Smooth muscle cell (in vitro differentiated cells): ENCODE measurements around the gene KRT71. TPM values are rescaled to one million over a fixed set of nuclear protein-coding genes. Genes with fewer than 3 reads are reported as not detected.

Experiments used
- DNase-seq: peaks from one replicate; lab custom pipeline; 2025; ENCODE audit not compliant: unreplicated experiment; lab: John Stamatoyannopoulos, UW
- H2AFZ ChIP-seq: fragments of 200-600 bp; sonication (generic); 2 replicates; pipeline ENCODE4 v1.6.0; 2016; ENCODE audit warnings: antibody characterized with exemption, low read depth, mild to moderate bottlenecking
- H3F3A ChIP-seq: fragments of 200-600 bp; sonication (generic); 2 replicates; pipeline ENCODE4 v1.6.0; 2017; ENCODE audit warnings: antibody characterized with exemption, low read depth
- H3K27ac ChIP-seq: fragments of 200-600 bp; sonication (generic); 2 replicates; pipeline ENCODE4 v1.5.1; 2016; ENCODE audit warnings: low read depth, mild to moderate bottlenecking
- H3K27me3 ChIP-seq: fragments of 200-600 bp; sonication (generic); 2 replicates; pipeline ENCODE4 v1.6.1; 2016; ENCODE audit warnings: low read depth, mild to moderate bottlenecking
- H3K36me3 ChIP-seq: fragments of 200-600 bp; sonication (generic); 2 replicates; pipeline ENCODE4 v1.5.1; 2016; ENCODE audit warnings: low read depth
- H3K4me1 ChIP-seq: fragments of 200-600 bp; sonication (generic); 2 replicates; pipeline ENCODE4 v1.5.1; 2016; ENCODE audit warnings: low read depth
- H3K4me2 ChIP-seq: fragments of 200-600 bp; sonication (generic); 2 replicates; pipeline ENCODE4 v1.6.0; 2016; ENCODE audit warnings: mild to moderate bottlenecking
- H3K4me3 ChIP-seq: fragments of 200-600 bp; sonication (generic); 2 replicates; pipeline ENCODE4 v1.5.1; 2016; ENCODE audit warnings: mild to moderate bottlenecking
- H3K79me2 ChIP-seq: fragments of 200-600 bp; sonication (generic); 2 replicates; pipeline ENCODE4 v1.6.0; 2016; ENCODE audit warnings: low read depth, mild to moderate bottlenecking
- H3K9ac ChIP-seq: fragments of 200-600 bp; sonication (generic); 2 replicates; pipeline ENCODE4 v1.6.0; 2016; ENCODE audit warnings: low read depth
- H3K9me3 ChIP-seq: fragments of 200-600 bp; sonication (generic); replicated peaks from 2 replicates; pipeline ENCODE4 v1.5.1; 2016; ENCODE audit warnings: low read depth
- H4K20me1 ChIP-seq: fragments of 200-600 bp; sonication (generic); 2 replicates; pipeline ENCODE4 v1.6.0; 2016; ENCODE audit warnings: low read depth
- WGBS: methylation state at CpG from one replicate; pipeline ENCODE4 v1.1.7; 2016; ENCODE audit warnings: low lambda C conversion rate; 5-methylcytosine and 5-hydroxymethylcytosine counted together
- polyA plus RNA-seq: library from polyadenylated mRNA; unstranded; fragments of >200 nt; fragmentation: Nextera tagmentation; extraction: Ambion mirVana; gene quantifications from 2 replicates; pipeline ENCODE4 v1.2.1, GENCODE V29; 2016
- total RNA-seq: library from RNA; depleted of rRNA; stranded (reverse); fragments of >200 nt; gene quantifications from 2 replicates; pipeline ENCODE4 v1.2.3, GENCODE V29; 2014
- TF ChIP-seq, protein P1 (sequence below): fragments of 200-600 bp; sonication (generic); IDR thresholded peaks from 2 replicates; pipeline ENCODE4 v1.5.1; 2017; ENCODE audit warnings: borderline replicate concordance, mild to moderate bottlenecking, antibody characterized with exemption; ENCODE audit not compliant: insufficient read depth, poor library complexity, severe bottlenecking

Gene KRT71
- total RNA-seq, result not detected in 2 replicates
- not detected in 2 replicates for polyA plus RNA-seq

DNA sequence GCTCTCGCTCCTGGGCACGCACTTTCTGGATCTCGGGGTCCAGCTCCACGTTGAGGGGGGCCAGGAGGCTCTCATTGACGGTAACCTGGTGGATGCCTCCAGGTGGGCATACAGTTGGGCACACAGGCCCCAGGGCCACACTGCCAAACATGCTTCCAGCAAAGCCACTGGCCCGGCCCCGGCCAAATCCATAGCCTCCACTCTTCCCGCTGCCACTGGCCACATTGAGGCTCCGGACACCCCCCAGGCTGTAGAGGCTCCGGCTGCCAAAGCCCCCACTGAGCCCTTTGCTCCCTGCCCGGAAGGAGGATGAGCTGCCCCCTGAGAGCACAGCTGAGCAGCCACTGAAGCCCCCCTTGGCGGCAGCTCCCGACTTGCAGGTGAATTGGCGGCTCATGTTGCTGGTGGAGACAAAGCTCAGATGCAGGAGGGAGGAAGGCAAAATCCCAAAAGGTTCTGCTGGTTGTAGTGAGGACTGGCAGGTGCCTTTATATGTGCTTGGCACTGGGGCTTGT lies at the start of gene KRT71:
Gene KRT71 (minus strand): TSS at position 465 of the 515 bp plus-strand sequence. CDS start 68 bp downstream, at position 397.
- TF ChIP-seq, protein P1, sequence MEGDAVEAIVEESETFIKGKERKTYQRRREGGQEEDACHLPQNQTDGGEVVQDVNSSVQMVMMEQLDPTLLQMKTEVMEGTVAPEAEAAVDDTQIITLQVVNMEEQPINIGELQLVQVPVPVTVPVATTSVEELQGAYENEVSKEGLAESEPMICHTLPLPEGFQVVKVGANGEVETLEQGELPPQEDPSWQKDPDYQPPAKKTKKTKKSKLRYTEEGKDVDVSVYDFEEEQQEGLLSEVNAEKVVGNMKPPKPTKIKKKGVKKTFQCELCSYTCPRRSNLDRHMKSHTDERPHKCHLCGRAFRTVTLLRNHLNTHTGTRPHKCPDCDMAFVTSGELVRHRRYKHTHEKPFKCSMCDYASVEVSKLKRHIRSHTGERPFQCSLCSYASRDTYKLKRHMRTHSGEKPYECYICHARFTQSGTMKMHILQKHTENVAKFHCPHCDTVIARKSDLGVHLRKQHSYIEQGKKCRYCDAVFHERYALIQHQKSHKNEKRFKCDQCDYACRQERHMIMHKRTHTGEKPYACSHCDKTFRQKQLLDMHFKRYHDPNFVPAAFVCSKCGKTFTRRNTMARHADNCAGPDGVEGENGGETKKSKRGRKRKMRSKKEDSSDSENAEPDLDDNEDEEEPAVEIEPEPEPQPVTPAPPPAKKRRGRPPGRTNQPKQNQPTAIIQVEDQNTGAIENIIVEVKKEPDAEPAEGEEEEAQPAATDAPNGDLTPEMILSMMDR, result no peak
- no peak within 1 kb of the TSS for H2AFZ ChIP-seq
- H3K4me3 ChIP-seq, result no peak within 1 kb of the TSS
- H3F3A ChIP-seq, result no peaks in the 10 kb centered on the region
- no peaks in the 10 kb centered on the region for H3K36me3 ChIP-seq
- H4K20me1 ChIP-seq, result no peaks in the 10 kb centered on the region
- H3K27ac ChIP-seq, result no peak within 1 kb of the TSS
- no peaks in the 10 kb centered on the region for H3K9me3 ChIP-seq
- no peak within 1 kb of the TSS for H3K4me2 ChIP-seq
- H3K27me3 ChIP-seq, result peaks cover 9% of the 10 kb centered on the region
- WGBS, result 96% methylated on average over 14 of the region's 14 CpGs
- no peak within 1 kb of the TSS for H3K9ac ChIP-seq
- DNase-seq, result no peak
- no peaks in the 10 kb centered on the region for H3K79me2 ChIP-seq
- no peaks in the 10 kb centered on the region for H3K4me1 ChIP-seq

DNA sequence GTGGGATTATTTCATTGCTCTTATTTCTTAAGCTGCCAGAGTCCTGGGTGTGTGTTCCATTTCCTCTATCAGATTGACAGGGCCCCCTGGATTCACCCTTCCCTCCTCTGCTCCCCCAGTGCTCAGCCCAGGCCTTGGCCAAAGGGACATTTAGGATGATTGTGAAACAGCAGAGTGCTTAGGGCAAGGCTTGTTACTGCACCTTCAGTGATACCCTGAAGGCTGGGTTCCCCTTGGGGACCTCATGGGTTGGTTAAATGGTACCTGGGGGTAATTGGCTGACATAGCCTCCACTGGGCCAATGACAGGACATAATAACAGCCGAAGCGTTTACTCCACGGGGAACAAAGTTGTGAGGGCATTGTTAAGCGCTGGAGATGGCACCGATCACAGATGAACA lies 49.6 kb upstream of the KRT71 start:
- Histone ChIP-seq H4K20me1 (no peaks in the 10 kb centered on the region), H3K4me1 (no peaks in the 10 kb centered on the region), H3K36me3 (no peaks in the 10 kb centered on the region), H3K27ac (no peak overlapping the region), H2AFZ (no peak overlapping the region), H3K9ac (no peak overlapping the region), H3K4me3 (no peak overlapping the region), H3K27me3 (peaks cover 44% of the 10 kb centered on the region), H3K79me2 (no peaks in the 10 kb centered on the region), H3F3A (no peaks in the 10 kb centered on the region), H3K9me3 (no peaks in the 10 kb centered on the region), H3K4me2 (no peak overlapping the region)
- TF ChIP-seq, protein P1, result no peak
- DNase-seq, result no peak
- WGBS, result 96% methylated on average over 5 of the region's 5 CpGs

DNA sequence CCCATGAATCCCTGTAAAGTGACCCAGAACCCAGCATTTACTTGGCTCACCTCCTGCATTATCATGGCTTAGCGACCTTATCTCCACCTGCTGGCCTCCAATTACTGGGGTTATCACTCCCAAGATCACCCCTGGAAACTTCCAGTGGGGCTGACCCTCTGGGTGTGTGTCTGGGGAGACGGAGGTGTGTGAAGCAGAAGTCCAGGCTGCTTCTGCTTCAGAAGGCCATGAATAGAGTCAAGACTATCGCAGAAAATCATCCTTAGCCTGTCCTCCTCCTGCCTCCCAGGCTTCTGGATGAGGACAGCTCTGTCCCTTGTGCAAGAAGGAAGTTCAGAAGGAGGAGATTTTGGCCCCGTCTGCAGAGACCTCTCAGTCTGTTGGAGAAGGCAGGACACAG lies 48.7 kb upstream of the KRT71 start:
- no peak overlapping the region for H3K4me2 ChIP-seq
- H2AFZ ChIP-seq, result no peak overlapping the region
- H3K79me2 ChIP-seq, result no peaks in the 10 kb centered on the region
- peaks cover 47% of the 10 kb centered on the region for H3K27me3 ChIP-seq
- H3K27ac ChIP-seq, result no peak overlapping the region
- H3K4me3 ChIP-seq, result no peak overlapping the region
- TF ChIP-seq, protein P1, result no peak
- H3K9ac ChIP-seq, result no peak overlapping the region
- H3F3A ChIP-seq, result no peaks in the 10 kb centered on the region
- H3K36me3 ChIP-seq, result no peaks in the 10 kb centered on the region
- no peak for DNase-seq
- 85% methylated on average over 4 of the region's 4 CpGs for WGBS
- H3K4me1 ChIP-seq, result no peaks in the 10 kb centered on the region
- H4K20me1 ChIP-seq, result no peaks in the 10 kb centered on the region
- no peaks in the 10 kb centered on the region for H3K9me3 ChIP-seq

DNA sequence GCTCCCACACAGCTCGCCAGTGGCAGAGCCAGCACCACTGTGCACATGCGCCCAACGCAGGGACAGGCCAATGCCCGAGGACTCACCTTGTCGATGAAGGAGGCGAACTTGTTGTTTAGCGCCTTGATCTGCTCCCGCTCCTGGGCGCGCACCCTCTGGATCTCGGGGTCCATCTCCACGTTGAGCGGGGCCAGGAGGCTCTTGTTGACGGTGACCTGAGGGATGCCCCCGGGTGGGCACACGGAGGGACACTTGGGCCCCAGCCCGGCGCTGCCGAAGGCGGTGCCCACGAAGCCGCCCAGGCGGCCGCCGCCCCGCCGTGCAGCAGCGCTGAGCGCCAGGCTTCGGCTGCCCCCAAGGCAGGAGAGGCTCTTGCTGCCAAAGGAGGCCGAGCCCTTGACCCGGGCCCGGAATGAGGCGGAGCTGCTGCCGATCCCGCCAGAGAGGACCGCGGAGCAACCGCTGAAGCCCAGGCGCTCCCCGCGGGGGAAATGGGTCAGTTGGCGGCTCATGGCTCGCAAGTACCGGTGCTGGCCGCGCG lies 48.1 kb upstream of the KRT71 start, which contains the start of gene KRT72:
Gene KRT72 (minus strand): TSS at position 523 of the 541 bp plus-strand sequence. CDS start 11 bp downstream, at position 512.
- H3K27ac ChIP-seq, result no peak within 1 kb of the TSS
- H3K9me3 ChIP-seq, result no peaks in the 10 kb centered on the region
- H4K20me1 ChIP-seq, result no peaks in the 10 kb centered on the region
- peaks cover 47% of the 10 kb centered on the region for H3K27me3 ChIP-seq
- no peaks in the 10 kb centered on the region for H3F3A ChIP-seq
- 90% methylated on average over 48 of the region's 48 CpGs for WGBS
- H2AFZ ChIP-seq, result no peak within 1 kb of the TSS
- no peaks in the 10 kb centered on the region for H3K4me1 ChIP-seq
- H3K79me2 ChIP-seq, result no peaks in the 10 kb centered on the region
- H3K4me3 ChIP-seq, result no peak within 1 kb of the TSS
- H3K4me2 ChIP-seq, result no peak within 1 kb of the TSS
- H3K36me3 ChIP-seq, result no peaks in the 10 kb centered on the region
- DNase-seq, result no peak
- TF ChIP-seq, protein P1, result no peak
- H3K9ac ChIP-seq, result no peak within 1 kb of the TSS
